Measurements from ENCODE around the gene ETV1. TPM values are rescaled to one million over a fixed set of nuclear protein-coding genes. Genes with fewer than 3 reads are reported as not detected.
A peak's percentile ranks its signal among the peaks of the same experiment; 100 is the strongest.

Gene ETV1
- total RNA-seq = 1 to 10 TPM; 1.6 to 4.3 TPM

GRCh38 chr7:13989126-13989948, at the start of gene ETV1:
Gene ETV1, minus strand, starts transcription at chr7:13989666. Its CDS starts 614 bp downstream, at chr7:13989052.
- Histone ChIP-seq H3K4me1 (no peaks in the 10 kb centered on the region), H3K27ac (peak within 1 kb of the TSS; percentile 80), H3K9me3 (no peaks in the 10 kb centered on the region), H3K9ac (ENCODE audit: low read depth in 2 of 2, low read length in 2 of 2) (peak within 1 kb of the TSS; percentile 60 to 70), H3K27me3 (no peaks in the 10 kb centered on the region), H3K4me3 (peak within 1 kb of the TSS; percentile 65), H3K36me3 (no peaks in the 10 kb centered on the region)
- intact Hi-C loops (cut with DNase I) = no loop called here
- no peak for TF ChIP-seq CTCF (IDR thresholded peaks at IDR 0.05)
- peak; percentile 74 for DNase-seq

- intact Hi-C loops (cut with DNase I) = no loop called here
- no peaks in the 10 kb centered on the region for H3K36me3 ChIP-seq
- H3K9ac ChIP-seq (ENCODE audit: low read depth in 2 of 2, low read length in 2 of 2) = no peak overlapping the region
- TF ChIP-seq CTCF (IDR thresholded peaks at IDR 0.05) = no peak
- no peak overlapping the region for H3K27ac ChIP-seq
- H3K4me3 ChIP-seq = no peak overlapping the region
- H3K4me1 ChIP-seq = no peaks in the 10 kb centered on the region
- no peaks in the 10 kb centered on the region for H3K27me3 ChIP-seq
- DNase-seq = no peak
- H3K9me3 ChIP-seq = no peaks in the 10 kb centered on the region
These were observed 34.9 kb upstream of the ETV1 start for GRCh38 chr7:14024406-14024805.

- no peak overlapping the region for H3K4me3 ChIP-seq
- no peak overlapping the region for H3K9ac ChIP-seq (ENCODE audit: low read depth in 2 of 2, low read length in 2 of 2)
- no peak overlapping the region for H3K27ac ChIP-seq
- intact Hi-C loops (cut with DNase I) = no loop called here
- no peak for DNase-seq
- TF ChIP-seq CTCF (IDR thresholded peaks at IDR 0.05) = no peak
- no peaks in the 10 kb centered on the region for H3K9me3 ChIP-seq
- H3K27me3 ChIP-seq = no peaks in the 10 kb centered on the region
- H3K4me1 ChIP-seq = no peaks in the 10 kb centered on the region
- no peaks in the 10 kb centered on the region for H3K36me3 ChIP-seq
These were observed 34.4 kb upstream of the ETV1 start for GRCh38 chr7:14023838-14024237.

- H3K9me3 ChIP-seq = no peaks in the 10 kb centered on the region
- no peaks in the 10 kb centered on the region for H3K4me1 ChIP-seq
- H3K36me3 ChIP-seq = no peaks in the 10 kb centered on the region
- no peak for TF ChIP-seq CTCF (IDR thresholded peaks at IDR 0.05)
- H3K27ac ChIP-seq = no peak overlapping the region
- intact Hi-C loops (cut with DNase I) = no loop called here
- no peak for DNase-seq
- no peak overlapping the region for H3K4me3 ChIP-seq
- H3K9ac ChIP-seq (ENCODE audit: low read depth in 2 of 2, low read length in 2 of 2) = no peak overlapping the region
- no peaks in the 10 kb centered on the region for H3K27me3 ChIP-seq
These were observed 33.9 kb upstream of the ETV1 start for GRCh38 chr7:14023342-14023741.

- H3K4me1 ChIP-seq = no peaks in the 10 kb centered on the region
- no peak overlapping the region for H3K27ac ChIP-seq
- H3K9me3 ChIP-seq = no peaks in the 10 kb centered on the region
- no peak overlapping the region for H3K4me3 ChIP-seq
- H3K27me3 ChIP-seq = no peaks in the 10 kb centered on the region
- TF ChIP-seq CTCF (IDR thresholded peaks at IDR 0.05) = no peak
- intact Hi-C loops (cut with DNase I) = no loop called here
- DNase-seq = no peak
- no peak overlapping the region for H3K9ac ChIP-seq (ENCODE audit: low read depth in 2 of 2, low read length in 2 of 2)
- no peaks in the 10 kb centered on the region for H3K36me3 ChIP-seq
These were observed 31.6 kb upstream of the ETV1 start for GRCh38 chr7:14021069-14021468.
